Neural progenitor cell (in vitro differentiated cells): ENCODE measurements around the gene SLC24A4.

Source experiments
- CTCF ChIP-seq: fragments of 200-600 bp; sonication (generic); IDR thresholded peaks from 2 replicates; pipeline ENCODE4 v1.5.1; 2017; ENCODE audit warnings: antibody characterized with exemption, mild to moderate bottlenecking
- EZH2 ChIP-seq: fragments of 200-600 bp; sonication (generic); IDR thresholded peaks from 2 replicates; pipeline ENCODE4 v1.6.1; 2017; ENCODE audit warnings: antibody characterized with exemption, mild to moderate bottlenecking, moderate library complexity

DNA sequence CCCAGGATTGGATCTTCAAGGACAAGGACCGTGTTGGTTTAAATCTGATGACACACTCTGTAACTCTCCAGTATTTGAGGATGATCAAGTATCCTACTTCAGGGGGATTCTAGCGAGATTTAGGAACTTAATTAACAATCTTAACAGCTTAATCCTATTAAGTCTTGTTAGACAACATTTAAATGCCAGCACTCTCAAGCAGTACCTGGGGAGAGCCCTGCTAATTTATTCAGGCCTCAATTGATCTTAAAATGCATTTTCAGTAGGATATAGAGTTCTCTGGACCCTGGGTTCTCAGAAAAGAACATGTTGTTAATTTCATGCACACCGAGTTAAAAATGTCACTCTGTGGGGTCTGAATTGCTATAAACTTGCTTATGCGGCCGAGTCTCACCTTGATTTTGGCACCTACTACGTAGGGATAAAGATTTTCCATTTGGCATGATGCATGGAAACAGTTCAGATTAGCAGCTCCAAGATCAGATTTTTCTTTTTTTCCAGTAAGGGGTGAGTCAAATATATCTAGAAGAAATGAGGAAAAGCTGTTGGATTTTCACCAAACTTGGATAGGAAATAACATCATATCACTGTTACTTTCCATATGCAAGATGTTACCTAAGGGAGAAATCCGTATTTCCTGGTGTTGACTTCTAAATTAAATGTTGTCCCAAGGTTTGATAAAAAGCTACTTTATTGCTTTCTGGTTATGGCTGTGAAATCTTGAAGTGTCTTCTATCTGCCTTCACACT lies 76.1 kb downstream of the SLC24A4 start:
- TF ChIP-seq CTCF (no peak), EZH2 (no peak)
